GM18951 (cell line): Measurements from ENCODE around the gene ASB13.

Source experiments
- POLR2A ChIP-seq: IDR thresholded peaks from 4 replicates; pipeline ENCODE4 v1.6.1; 2011; ENCODE audit warnings: mild to moderate bottlenecking; ENCODE audit not compliant: insufficient read length, insufficient read depth; ENCODE audit errors: extremely low read depth
- in situ Hi-C: fragments of 300-500 bp; cut with MboI; formaldehyde crosslinking; loops from one replicate; pipeline ENCODE4 v1.12.0; 2022; ENCODE audit warnings: low sequenced_read_pairs, mixed read lengths, inconsistent platforms; ENCODE audit not compliant: unreplicated experiment

Gene ASB13

GRCh38 chr10:5648494-5649457 is 17.6 kb downstream of the ASB13 start:
- in situ Hi-C loops, result no loop called here
- no peak for TF ChIP-seq POLR2A

DNA sequence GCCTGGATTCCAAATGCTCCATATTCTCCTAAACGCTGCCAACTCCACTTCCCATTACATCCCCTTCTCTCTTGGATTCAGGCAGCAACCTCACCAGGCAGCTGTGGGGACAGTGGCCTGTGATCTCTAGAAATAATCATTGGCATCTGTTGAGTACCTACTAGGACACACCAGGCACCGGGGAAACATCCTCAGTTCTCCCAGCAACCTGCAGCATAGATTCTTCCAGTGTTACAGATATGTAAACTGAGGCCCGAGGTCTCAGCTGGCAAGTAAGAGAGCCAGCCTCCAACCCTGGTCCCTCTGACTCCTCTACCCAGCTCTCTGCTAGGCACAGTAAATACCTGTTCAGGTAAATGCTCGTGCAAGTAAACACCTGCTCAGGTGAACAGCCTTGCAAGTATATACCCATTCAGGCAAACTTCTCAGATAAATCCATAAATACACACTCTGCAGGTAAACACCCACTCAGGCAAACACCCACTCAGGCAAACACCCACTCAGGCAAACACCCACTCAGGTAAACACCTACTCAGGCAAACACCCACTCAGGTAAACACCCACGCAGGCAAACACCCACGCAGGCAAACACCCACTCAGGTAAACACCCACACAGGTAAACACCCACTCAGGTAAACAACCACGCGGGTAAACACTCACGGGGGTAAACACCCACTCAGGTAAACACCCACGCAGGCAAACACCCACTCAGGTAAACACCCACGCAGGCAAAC is 18.7 kb downstream of the ASB13 start:
- in situ Hi-C loops, result no loop called here
- TF ChIP-seq POLR2A, result no peak

GRCh38 chr10:5645944-5646617 is 20.3 kb downstream of the ASB13 start:
- in situ Hi-C loops, result no loop called here
- no peak for TF ChIP-seq POLR2A

DNA sequence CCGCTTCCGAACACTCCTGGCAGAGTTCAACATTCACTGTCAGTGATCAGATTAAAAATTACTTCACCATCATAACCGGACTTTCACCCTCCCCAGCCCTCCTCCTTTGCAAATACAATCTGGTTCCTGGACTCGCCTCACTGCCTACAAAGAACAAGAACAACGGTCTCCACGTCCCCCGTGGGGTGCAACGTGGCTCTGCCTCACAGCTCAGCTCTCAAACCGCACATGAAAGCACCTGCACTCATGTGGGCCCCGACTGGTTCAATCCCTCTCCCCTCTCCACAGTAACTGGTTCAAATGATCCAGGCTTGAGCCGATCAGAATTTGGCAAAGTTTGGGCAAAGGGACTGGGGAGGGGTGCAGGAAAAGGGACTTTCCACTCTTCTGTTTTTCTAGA is 21.0 kb downstream of the ASB13 start:
- in situ Hi-C loops, result no loop called here

DNA sequence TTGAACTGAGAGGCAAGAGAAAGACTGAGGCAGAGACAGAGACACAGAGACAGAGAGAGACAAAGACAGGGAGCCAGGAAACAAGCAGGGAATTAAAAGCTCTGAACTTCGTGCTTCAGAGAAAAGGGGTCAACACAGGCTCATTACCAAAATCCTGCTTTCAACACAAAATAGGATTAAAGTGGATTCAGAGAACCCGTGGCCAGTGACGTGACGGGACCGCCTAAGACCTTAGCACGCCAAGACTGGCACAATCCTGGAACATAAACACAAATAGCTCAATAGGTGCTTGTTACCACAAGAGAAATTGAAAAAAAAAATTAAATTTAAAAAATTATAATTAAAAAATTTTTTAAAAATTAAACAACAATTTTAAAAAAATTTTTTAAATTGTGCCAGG is 21.5 kb downstream of the ASB13 start:
- no peak for TF ChIP-seq POLR2A
- in situ Hi-C loops, result no loop called here

More for the DNA sequence above, 21.0 kb downstream of the ASB13 start:
- TF ChIP-seq POLR2A, result no peak

DNA sequence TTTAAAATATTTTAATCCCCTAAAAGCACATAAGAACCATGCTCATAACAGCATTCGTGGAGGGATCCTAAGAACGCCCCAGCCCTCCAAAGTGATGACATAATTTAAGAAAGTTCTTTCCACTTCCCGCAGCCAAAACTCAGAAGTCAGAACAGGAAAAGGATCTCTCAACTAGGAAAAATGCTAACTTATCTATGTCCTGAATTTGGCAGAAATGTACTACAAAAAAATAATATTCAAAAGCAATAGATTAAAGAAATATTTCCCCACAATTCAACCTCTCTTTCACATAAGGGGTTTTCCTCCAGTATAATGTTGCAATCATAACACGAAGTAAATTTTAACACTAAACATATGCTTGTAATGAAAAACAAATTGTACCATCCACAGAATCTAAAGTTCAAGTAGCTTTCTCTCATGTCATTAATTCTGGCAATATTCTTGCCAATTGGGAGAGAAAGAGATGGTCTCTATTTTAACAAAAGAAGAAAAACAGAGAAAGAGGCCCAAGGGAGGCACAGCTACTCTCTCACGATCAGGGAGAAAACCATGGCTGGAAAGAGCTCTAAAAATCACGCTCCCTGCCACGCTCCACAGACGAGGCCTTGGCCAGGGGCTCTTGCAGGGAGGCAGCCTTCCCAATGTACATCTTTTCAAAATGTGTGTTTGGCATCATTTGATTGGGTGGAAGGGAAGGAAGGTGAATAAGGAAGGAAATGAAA is 22.9 kb downstream of the ASB13 start:
- in situ Hi-C loops, result no loop called here
- TF ChIP-seq POLR2A, result no peak

GRCh38 chr10:5641501-5641900 is 24.9 kb downstream of the ASB13 start:
- no peak for TF ChIP-seq POLR2A
- in situ Hi-C loops, result no loop called here

DNA sequence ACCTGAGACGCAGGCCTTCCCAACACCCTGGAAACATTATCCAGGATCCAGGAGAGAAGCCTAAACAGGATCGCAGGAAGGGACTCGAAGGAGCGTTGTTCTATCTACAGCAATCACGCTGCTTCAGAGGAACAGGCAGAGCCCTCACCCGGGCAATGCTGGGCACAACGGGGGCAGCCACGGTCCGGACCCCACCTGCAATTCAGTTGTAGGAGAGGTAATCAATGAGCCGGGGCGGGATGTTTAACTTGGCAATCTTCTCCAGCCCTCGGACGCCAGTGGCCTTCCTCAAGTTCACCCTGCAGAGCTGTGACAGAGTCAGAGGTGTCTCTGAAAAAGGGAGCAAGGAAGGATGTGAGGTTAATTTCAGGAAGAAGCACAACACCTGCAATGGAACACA is 25.9 kb downstream of the ASB13 start:
- TF ChIP-seq POLR2A, result no peak
- in situ Hi-C loops, result no loop called here

DNA sequence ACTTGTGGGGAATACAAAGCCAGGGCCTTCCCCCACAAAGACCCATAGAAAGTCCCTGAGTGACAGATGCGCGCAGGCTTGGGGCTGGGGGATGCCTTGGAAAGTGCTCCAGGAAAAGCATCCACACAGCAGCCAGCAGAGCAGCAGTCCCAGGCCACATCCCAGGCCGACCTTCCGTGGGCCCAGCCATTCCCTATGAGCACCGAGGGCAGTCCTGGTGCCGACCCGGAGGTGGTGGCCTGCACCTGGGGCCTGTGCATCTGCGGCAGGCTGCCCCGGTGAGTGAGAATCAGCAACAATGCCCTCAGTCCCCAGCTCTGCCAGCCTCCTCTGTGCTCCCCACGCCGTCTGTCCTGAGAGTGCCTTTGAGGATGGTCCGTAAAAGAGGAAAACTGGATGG is 26.4 kb downstream of the ASB13 start:
- in situ Hi-C loops, result no loop called here
- TF ChIP-seq POLR2A, result no peak

- TF ChIP-seq POLR2A, result no peak
- in situ Hi-C loops, result no loop called here
Observed at GRCh38 chr10:5639066-5639465, 27.3 kb downstream of the ASB13 start.

- no peak for TF ChIP-seq POLR2A
- in situ Hi-C loops, result no loop called here
Observed at GRCh38 chr10:5638494-5638893, 27.9 kb downstream of the ASB13 start.

DNA sequence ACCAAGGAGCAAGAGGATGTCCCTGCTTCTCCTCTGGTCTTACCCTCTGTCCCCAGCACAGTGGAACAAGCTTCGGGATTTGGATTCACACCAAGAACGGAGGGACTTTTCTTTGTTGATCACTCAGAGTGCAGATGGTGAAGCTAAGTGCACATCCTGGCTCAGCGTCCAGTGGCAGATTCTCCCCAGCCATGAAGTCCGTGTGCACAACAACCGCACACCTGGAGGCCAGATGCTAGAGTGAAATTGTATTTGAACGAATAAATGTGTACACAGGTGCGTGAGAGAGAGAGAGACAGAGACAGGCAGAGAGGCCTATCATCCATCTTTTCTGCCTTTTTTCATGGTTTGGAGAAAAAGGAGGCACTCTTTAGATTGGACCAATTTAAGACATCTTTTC is 31.5 kb downstream of the ASB13 start:
- no peak for TF ChIP-seq POLR2A
- in situ Hi-C loops, result no loop called here
